ENCODE measurements around the gene ZNF664.
A peak's percentile ranks its signal among the peaks of the same experiment; 100 is the strongest.

The ZNF664 gene

DNA sequence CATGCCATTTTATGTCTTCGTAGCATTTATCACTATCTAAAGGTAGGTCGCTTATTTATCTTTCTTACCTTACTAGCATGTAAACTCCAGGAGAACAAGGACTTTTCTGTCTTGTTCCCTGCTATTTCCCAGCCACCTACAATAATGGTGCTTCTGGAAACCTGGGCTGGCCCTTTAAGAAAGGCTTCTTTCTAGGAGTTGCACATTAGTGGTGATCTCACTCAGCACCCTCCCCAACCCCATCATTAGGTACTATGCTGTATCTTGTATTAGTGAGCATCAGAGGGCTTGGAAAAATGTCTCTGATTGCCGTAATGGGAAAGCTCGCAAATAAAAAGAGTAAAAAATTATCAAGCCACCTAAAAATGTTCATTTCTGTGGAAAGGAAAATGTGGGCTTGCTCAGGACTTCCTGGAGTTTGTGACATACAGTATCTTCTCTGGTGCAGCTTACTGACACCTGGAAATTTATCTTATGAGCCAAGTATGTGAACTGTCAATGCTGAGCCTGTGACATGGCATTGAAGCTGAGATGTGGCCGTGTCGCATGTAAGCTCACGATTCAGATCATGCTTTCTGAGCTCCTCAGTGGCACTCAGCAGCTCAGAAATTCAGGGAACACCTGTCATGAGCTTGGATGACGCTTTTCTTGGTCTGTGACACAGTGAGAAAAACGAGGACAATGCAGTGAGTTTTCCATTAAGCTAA lies 12.8 kb upstream of the ZNF664 start:
- no peak for DNase-seq

DNA sequence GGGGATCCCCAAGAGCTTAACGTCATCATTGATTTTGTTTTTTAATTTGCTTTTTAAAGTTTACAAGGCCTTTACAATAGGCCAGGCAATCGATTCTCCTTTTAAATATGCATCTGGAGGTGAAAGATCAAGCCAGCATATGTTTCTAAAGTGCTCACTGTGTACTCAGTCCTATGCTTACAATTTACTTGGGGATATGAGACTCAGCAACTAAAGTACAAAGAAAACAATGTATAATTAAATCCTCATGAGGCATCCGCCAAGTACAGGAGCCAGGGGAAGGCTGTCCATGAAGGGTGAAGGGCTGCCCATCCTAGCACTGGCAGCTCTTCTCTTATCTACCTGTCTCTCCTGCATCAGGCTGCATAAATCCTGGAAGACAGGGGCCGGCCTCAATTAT lies 12.2 kb upstream of the ZNF664 start:
- no peak for DNase-seq

DNA sequence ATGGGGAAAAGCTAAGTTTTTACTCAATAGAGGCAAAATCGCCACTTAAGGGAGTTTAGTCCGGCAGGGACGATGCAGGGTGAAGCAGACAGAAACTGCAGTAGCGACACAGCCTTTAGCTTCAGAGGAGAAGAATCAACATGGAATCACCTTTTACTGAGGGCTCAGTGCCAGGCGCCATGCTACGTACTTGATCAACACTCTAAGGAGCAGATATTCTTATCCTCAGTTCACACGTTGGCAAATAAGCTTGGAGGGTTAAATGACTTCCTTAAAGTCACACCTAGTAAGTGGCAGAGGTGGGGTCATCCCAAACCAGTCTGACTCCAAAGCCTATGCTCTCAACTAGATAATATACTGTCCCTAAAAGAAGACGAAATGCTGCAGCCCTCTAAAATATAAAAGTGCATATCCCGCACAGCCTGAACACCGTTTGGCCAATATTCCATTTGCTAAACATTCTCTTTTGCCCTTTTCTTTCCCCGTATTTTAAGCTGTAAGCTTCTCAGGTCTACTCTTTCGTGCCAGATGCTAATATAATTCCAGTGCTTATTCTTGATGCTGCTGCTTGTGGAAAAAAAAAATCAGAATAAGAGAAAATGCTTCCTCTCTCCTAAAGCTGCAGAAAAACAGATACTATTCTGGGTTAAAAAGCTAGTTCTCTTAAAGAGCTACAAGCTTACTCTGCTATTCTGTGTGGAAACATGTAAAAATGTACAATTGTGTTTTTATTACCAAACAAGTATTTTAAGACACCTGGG lies 11.2 kb upstream of the ZNF664 start:
- no peak for DNase-seq

DNA sequence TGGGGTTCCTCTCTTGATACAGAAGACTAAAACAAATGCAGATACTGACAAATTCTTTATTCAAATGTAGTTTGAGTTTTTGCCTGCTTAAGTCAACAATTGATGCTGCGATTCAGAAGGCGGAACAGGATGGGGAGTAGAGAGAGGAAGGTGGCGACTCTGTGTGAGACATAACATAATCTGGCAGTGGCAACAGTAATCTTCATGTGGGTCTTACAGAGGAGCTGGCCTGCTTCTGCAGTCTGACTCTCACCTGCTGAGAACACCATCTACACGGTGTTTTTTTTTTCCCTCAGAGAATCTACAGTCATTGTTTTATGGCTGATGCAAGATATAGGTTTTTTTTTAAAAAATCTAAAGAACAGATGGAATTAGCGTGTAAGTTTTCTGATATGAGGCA lies 10.5 kb upstream of the ZNF664 start:
- no peak for DNase-seq

DNA sequence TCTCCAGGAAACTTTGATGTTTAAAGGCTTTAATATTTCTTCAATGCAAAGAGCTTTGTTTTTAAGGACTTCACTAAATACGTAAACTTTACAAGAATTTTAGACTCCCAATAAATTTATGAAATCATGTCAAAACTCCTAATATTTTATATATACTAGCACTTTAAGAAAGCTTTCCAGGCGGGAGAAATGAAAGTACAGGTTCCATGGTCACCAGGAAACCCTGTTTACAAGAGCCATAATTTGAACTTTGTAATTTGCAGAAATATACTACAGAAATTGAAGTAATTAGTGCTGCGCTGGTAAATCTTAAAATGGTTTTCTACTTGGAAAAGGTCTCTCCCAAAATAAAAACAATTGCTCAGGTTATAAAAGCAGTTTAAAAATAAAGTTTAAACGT lies 9.2 kb upstream of the ZNF664 start:
- no peak for DNase-seq

DNA sequence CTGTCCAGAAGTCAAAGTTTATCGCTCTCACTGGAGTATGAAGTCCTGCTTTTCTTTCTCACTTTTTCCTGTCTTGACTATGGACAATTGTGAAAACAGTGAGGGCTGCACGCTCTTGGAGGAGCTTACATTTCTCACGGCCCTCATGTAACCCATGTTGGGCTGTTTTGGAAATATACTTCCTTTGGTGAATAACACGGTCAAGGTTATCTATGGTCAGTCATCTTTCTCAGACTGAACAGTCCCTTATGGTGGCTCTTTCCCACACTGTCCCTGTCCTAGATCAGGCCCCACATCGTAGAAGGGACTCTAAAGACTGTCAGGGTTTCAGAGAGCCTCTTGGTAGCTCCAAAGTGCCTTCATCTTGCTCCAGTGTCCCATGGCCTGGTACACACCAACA lies 7.6 kb upstream of the ZNF664 start:
- DNase-seq: no peak

DNA sequence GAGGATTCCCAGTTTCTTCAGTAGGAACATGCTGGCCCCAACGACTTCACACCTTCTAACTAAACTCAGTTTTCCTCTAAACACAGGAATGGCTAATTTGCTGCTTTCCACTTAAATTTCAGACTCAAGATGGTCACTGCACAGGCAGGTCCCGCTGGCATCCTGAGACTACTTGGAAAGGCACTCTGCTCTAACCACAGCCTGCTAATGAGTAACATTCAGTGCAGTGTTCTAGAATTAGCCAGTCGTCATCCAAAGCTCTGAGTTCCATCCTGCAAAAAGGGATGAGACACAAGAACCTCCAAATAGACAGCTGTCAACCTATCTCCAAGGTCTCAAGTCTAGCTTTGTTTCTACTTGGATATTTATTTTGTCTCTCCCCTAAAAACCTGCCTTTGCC lies 6.4 kb upstream of the ZNF664 start:
- DNase-seq: no peak

DNA sequence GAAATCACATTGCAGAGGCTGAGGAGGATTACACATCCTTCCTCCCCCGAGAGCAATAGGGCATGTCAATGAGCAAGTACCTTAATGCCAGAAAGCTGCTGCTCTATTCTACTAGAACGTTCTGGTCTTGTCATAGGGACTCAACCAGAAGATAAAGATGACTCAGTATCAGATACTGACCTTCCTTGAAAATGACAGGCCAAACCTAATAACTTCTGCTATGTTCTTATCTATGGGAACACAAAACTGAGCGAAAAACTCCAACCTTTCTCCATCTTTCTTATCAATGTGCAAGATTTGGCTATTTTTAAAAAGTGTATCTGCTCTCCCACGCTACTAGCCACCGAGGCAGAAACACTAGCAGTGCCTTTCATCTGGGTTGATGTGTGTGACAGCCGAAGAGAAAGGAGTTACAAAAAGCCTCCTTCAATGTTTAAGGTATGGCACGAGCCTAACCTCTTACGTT lies 5.9 kb upstream of the ZNF664 start:
- DNase-seq: no peak

DNA sequence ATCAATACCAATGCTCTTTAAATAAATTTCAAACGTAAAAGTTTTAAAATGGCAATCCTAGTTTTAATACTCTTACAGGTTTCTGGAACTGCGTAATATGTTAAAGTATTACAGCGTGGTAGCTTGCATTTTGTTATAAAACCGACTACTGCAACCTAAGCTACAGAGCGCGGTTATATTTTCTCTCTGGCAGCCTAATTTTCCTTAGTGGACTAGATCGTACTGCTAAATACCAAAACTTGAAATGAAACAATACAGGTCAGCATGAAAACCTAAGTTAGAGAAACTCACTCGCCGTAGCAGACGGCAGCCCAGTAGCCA lies 1.6 kb upstream of the ZNF664 start:
- no peak for DNase-seq

DNA sequence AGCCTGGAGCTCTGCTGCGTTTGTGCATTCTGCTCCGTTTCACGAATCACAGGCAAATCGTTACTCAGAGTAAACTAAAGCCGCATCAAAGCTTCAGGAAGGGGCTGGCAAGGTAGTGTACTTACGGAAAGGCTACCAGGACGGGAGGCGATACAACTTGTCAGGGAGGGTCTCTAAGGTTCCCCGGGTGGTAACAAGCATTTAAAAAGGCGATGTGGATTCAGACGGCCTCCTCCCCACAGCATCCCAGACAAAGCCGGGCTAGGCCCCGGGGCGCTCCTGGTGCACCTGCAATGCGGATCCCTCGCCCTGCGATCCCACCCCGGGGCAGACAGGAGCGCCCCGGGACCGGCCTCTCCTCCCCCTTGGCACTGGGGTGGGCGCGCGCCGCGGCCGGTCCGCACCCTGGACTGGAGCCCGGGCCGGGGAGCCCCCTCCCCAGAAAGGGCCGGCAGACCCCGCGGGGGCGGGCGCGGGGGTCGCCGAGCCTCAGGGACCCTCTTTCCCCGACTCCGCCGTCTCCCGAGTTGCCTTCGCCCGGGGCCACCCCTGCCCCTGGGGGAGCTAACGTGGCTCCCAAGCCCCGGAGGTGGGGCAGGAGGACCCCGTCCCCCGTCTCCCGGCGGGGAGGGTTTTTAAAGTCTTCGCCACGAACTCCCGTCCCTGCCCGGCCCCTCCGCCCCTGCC lies 1.1 kb upstream of the ZNF664 start:
- peak; percentile 3 for DNase-seq

DNA sequence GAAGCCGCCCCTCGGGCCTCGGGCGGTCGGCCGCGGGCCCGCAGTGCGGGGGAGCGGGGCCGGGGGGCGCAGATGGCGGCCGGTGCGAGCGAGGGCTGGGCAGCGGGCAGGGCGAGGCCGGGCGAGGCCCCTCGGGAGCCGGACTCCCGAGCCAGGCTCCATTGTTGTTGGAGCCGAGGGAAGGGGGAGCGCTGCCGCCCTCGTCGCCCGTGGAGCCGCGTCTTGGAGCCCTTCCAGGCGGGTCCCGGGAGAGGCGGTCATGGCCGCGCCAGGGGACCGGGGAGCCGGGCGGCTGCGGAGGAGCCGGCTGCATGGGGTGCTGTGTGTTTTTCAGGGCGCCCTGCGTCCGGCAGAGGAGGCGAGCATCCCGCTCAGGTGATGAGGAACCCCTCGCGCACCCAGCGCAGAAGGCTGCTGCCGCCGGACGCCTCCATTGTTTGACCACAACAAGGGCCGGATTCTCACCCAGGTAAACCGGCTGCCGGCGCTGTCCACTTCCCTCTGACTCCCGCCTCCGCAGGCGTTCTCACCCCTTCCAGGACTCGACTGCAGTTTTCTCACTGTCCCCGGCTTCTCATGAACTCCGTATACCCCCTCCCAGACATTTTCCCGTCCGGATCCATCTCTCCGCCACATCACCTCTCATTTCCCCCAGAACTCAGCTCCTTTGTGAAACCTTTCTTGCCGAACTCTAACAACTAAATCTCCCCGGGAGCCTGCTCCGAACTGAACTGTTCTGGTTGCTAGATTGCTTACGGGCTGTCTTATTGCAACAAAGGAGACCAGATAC lies 732 bp downstream of the ZNF664 start:
- DNase-seq: peak; percentile 3

DNA sequence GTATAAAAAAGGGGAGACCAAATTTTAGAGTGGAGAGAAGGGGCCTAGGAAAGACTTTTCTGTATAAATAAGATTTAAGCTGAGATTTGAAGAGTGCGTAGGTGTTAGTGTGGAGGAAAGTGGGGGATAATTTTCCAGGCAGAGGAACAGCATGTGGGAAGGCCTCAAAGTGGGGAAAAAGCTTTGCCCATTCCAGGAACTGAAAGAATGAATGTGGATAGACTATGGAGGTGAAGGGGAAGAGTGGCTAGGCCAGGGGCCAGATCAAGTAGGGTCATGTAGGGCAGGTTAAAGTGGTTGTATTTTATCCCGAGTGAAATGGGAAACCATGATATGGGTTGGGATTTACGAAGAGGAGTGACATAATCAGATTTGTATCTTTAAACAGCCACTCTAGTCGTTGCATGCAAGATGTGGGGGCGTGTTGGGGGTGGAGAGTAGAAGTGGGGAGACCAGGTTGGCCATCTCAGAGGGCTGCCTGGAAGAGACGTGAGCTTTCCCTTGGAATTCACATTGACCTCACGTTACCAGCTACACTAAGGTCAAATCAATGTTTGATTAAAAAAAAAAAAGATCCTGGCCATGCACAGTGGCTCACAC lies 3.3 kb downstream of the ZNF664 start:
- DNase-seq: no peak

DNA sequence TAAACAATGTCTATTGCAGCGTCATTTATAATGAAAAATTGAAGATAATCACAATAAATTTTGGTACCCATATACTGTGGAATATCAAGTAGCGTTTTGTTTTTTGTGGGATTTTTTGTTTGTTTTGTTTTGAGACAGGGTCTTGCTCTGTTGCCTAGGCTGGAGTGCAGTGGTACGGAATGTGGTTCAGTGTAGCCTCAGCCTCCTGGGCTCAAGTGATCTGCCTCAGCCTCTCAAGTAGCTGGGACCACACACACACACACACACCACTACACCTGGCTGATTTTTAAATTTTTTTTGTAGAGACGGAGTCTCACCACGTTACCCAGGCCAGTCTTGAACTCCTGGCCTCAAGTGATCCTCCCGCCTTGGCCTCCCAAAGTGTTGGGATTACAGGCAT lies 6.6 kb downstream of the ZNF664 start:
- no peak for DNase-seq

DNA sequence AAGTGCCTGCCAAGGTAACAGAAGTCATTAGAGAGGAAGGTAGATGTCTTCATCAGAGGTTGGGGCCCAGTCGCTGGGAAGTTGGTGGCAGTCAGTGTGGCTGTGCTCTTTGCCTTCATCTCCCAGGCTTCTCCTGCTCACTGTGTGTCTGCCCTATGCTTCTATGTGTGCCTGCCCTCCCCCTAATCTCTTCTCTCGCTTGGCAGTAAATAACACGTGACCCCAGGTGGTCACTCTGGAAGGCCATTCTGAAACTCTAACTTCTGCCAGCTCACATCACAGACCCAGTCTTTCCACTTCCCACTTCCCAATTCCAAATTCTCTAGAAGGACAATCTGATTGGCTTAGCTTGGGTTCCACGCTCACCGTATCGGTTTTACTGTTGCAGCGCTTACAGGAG lies 9.3 kb downstream of the ZNF664 start:
- no peak for DNase-seq

DNA sequence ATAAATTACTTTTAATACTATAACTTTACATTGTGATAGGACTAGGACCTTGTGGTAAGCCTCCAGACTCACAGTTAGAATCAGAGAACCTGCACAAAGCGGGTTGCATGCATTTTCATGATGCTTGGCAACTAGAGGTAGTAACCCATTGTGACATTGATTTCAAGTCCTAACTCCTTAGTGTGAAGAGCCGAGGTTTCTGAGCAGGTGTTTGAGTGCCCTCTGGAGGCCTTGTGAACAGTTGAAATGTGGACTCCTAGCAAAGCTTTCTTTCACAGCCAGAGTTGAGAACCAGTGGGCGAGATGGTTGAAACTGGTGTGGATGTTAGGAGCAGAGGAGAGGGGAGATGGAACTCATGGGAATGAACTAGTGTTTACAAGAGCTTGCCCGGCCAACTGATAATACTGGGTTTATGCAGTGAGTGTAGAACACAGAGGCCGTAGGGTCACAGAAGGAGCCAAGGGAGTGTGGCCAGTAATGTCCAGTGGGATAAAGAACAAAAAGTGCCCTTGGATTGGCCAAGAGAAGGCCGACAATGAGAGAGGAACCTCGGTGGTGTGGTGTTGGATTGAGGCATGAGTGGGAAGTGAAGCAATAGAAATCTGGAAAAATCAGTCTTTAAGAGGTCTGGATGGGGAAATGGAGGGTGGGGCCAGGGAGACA lies 10.9 kb downstream of the ZNF664 start:
- no peak for DNase-seq

DNA sequence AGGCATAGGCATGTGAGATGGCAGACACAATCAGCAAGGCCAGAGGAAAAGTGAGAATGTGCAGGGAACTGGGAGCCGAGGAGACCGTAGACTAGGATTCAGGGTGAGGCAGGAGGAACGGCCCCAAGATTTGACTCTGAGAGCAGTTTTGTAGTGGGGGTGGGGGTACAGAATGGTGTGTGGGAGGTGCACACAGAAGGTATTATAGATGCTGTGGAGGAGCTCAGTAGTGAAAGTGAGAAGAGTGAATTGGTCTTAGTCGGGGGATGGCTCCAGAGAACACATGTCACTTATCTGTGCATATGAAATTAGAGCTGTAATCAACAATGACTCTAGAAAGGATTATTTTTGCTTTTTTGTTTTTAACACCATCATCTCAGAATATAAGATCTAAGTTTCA lies 11.9 kb downstream of the ZNF664 start:
- no peak for DNase-seq

DNA sequence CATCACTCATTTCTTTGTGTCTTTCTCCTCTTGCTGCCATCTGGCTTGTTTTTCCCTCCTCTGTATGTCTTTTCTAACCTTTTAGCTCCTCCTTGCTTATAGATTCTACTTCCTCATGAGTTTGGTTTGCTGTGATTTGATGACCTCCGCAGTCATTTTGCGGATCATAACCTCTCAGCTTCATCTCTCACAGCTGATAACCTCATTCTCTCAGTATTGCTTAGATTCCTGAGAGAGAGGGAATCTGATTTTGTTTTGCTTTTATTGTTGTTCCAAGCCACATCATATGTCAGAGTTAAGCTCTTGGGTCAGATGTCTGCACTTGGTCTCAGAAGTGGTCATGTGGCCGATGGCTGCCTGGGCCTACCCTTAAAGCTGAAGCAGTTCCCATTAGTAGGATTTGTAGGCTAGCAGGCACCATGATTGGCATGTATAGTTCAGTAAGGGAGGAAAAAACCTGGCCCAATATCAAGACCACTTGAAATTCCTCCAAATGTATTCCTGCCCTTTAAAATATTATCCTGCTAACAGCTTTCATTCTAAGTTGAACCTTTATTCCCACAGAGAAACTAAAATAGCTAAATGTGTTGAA lies 13.5 kb downstream of the ZNF664 start:
- DNase-seq: no peak

DNA sequence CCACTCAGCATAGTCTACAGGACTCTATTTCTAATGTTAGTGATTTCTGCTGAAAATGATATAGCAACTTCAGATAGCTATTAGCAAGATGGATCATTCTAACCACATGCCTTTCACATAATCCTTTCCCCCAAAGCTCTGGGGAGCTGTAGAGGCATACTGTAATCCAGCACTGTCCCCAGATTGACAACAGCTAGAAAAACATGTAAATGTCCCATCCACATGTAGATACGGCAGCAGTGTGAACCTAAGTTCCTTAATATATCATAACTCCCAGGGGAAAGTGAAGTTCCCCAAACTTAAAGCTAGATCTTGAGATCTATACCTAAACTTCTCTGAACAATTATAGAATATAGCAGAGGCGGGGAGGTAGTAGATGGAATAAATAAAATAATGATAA lies 14.0 kb downstream of the ZNF664 start:
- no peak for DNase-seq

DNA sequence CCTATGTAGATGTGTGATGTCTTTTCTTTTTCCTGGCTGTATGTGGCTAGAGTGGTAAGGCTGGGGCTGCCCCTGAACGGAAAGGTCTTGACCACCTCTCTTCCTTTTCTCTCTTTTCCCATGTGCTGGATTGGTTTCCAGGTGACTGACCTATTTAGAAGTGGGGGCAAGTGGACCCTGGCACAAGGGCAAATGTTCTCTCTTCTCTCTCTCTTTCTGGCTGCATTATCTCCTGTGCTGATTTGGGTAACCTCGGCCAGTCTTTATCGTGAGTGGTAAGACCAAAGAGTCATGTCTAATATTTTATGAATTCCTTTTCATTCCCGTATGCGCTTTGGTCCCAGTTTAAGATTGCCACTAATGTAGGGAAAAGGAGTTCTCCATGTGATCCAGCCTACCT lies 16.2 kb downstream of the ZNF664 start:
- DNase-seq: no peak

DNA sequence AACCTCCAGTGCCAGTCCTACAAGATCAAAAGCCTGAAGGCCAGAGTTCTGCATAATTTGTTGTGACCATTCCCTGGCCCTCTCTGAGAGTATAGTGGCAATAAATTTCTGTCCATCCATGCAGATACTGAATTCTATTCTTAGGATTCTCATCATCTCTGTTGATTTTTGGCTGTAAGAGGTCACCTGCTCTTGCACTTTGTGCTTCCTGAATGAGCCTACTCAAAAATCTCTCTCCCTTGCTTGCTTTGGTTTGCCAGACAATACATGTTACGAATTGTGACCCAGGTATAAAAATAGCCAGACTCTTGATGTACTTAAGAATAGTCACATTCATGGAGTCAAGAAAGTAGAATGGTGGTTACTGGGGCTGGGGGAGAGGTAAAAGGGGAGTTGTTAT lies 16.7 kb downstream of the ZNF664 start:
- no peak for DNase-seq

DNA sequence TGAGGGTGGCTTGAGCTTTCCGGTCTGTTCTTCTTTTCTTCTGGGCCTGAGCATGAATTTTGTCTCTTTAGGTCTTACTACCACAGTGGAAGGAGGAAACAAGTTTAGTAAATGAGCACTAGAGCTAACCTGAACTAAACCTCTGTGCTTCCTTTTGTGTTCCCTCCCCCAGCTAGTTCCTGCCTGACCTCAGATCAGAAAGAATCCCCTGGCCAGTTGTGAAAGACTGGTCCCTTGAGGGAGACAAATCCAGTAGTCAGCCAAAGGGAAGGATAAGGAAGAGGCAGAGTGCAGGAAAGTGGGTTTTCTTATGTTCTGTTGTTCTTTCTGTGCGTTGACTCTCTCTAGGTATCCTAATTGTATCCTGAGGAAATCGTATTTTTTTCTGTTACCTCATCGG lies 17.5 kb downstream of the ZNF664 start:
- DNase-seq: no peak

DNA sequence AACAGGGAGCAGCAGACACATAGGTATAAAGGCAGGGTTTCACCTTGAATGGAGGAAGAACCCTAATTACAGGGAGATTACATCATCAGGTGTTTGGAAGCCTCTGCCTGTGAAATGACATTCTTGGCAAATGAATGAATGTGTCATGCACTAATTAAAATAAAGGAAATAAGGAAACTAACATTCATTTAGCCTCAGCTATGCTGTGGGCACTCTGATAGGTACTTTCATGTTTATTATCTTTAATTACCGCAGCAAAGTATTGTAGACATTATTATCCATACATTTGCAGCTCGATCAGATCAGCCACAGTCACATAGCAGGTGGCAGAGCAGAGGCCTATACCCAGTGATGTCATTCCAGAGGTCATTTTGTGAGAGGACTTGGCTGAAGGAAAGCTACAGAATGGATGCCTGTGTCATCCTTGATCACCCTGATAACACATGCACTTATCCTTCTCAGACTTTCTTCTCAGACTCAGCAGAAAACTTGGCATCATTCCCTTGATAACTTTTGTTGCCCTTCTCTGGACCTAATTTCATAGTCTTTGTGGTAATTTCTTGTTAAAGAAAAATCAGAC lies 18.4 kb downstream of the ZNF664 start:
- no peak for DNase-seq

Data from NCI-H1092 (cell line).